Hepatocyte (in vitro differentiated cells): ENCODE measurements around the gene TNFRSF17. TPM values are rescaled to one million over a fixed set of nuclear protein-coding genes. Genes with fewer than 3 reads are reported as not detected.
A peak's percentile ranks its signal among the peaks of the same experiment; 100 is the strongest.

Experiments
- DNase-seq: peaks from one replicate; pipeline ENCODE4 v3.0.0-alpha.2; 2016; ENCODE audit warnings: low spot score
- H2AFZ ChIP-seq: fragments of 200-600 bp; sonication (generic); 2 replicates; pipeline ENCODE4 v1.6.0; 2016; ENCODE audit warnings: antibody characterized with exemption, mild to moderate bottlenecking
- H3K27ac ChIP-seq: fragments of 200-600 bp; sonication (generic); 2 replicates; pipeline ENCODE4 v1.5.1; 2016; ENCODE audit warnings: mild to moderate bottlenecking
- H3K27me3 ChIP-seq: fragments of 200-600 bp; sonication (generic); 2 replicates; pipeline ENCODE4 v1.6.1; 2016
- H3K36me3 ChIP-seq: fragments of 200-600 bp; sonication (generic); replicated peaks from 2 replicates; pipeline ENCODE4 v1.5.1; 2016; ENCODE audit warnings: low read depth; ENCODE audit not compliant: insufficient read depth
- H3K4me1 ChIP-seq: fragments of 200-600 bp; sonication (generic); 2 replicates; pipeline ENCODE4 v1.5.1; 2016; ENCODE audit warnings: mild to moderate bottlenecking, moderate library complexity; ENCODE audit not compliant: insufficient read depth
- H3K4me2 ChIP-seq: fragments of 200-600 bp; sonication (generic); 2 replicates; pipeline ENCODE4 v1.6.0; 2016
- H3K4me3 ChIP-seq: fragments of 200-600 bp; sonication (generic); 2 replicates; pipeline ENCODE4 v1.5.1; 2016; ENCODE audit warnings: mild to moderate bottlenecking
- H3K79me2 ChIP-seq: fragments of 200-600 bp; sonication (generic); 2 replicates; pipeline ENCODE4 v1.6.0; 2017; ENCODE audit warnings: mild to moderate bottlenecking
- H3K9me2 ChIP-seq: fragments of 200-600 bp; sonication (generic); replicated peaks from 2 replicates; pipeline ENCODE4 v1.6.0; 2017; ENCODE audit warnings: mild to moderate bottlenecking; ENCODE audit not compliant: insufficient read depth
- H3K9me3 ChIP-seq: fragments of 200-600 bp; sonication (generic); 2 replicates; pipeline ENCODE4 v1.5.1; 2016; ENCODE audit warnings: low read depth, mild to moderate bottlenecking
- H4K20me1 ChIP-seq: fragments of 200-600 bp; sonication (generic); 2 replicates; pipeline ENCODE4 v1.6.0; 2016; ENCODE audit warnings: mild to moderate bottlenecking; ENCODE audit not compliant: insufficient read depth, poor library complexity, severe bottlenecking
- EZH2 ChIP-seq: fragments of 200-600 bp; sonication (generic); IDR thresholded peaks from 2 replicates; pipeline ENCODE4 v1.6.1; 2016; ENCODE audit warnings: antibody characterized with exemption, mild to moderate bottlenecking, borderline replicate concordance
- EZH2phosphoT487 ChIP-seq: fragments of 200-600 bp; sonication (generic); IDR thresholded peaks from one replicate; pipeline ENCODE4 v1.6.1; 2018; ENCODE audit warnings: antibody characterized with exemption, mild to moderate bottlenecking, low read depth, moderate library complexity; ENCODE audit not compliant: unreplicated experiment, severe bottlenecking
- WGBS: methylation state at CpG from one replicate; pipeline ENCODE4 v1.1.6; 2016; ENCODE audit warnings: low lambda C conversion rate; ENCODE audit errors: missing lambda C conversion rate; 5-methylcytosine and 5-hydroxymethylcytosine counted together
- polyA plus RNA-seq: library from polyadenylated mRNA; unstranded; fragments of >200 nt; fragmentation: Nextera tagmentation; extraction: Ambion mirVana; gene quantifications from 2 replicates; pipeline ENCODE4 v1.2.1, GENCODE V29; 2016
- total RNA-seq: library from RNA; depleted of rRNA; stranded (reverse); fragments of >200 nt; gene quantifications from 2 replicates; pipeline ENCODE4 v1.2.3, GENCODE V29; 2014
- TF ChIP-seq, protein P1 (sequence below): fragments of 200-600 bp; sonication (generic); IDR thresholded peaks from 2 replicates; pipeline ENCODE4 v1.5.1; 2016; ENCODE audit warnings: antibody characterized with exemption, mild to moderate bottlenecking; ENCODE audit not compliant: poor library complexity

Gene TNFRSF17
- total and polyA plus RNA-seq, 2 experiments from 2014 or later, result not detected

DNA sequence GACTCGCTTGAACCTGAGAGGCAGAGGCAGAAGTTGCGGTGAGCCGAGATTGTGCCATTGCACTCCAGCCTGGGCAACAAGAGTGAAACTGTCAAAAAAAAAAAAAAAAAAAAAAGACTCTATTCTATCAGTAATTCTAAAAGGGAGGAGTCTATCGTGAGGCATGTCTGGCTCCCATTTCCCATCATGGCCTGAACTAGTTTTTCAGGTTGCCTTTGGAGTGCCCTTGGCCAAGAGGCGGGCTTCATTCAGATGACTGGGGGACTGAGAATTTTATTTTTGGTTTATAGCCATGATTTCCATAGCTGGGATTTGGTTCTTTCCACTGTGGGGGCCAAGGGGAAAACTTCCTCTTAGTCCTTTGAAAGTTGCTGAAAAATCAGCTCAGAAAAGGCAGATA, 8.1 kb downstream of the TNFRSF17 start:
- no peaks in the 10 kb centered on the region for H3K36me3 ChIP-seq
- H2AFZ ChIP-seq, result no peak overlapping the region
- peaks cover 19% of the 10 kb centered on the region for H3K79me2 ChIP-seq
- H3K27me3 ChIP-seq, result no peaks in the 10 kb centered on the region
- 93% methylated on average over 5 of the region's 5 CpGs for WGBS
- no peaks in the 10 kb centered on the region for H3K9me3 ChIP-seq
- no peak for DNase-seq
- H3K27ac ChIP-seq, result no peak overlapping the region
- H3K9me2 ChIP-seq, result no peaks in the 10 kb centered on the region
- no peaks in the 10 kb centered on the region for H4K20me1 ChIP-seq
- H3K4me1 ChIP-seq, result peaks cover 4% of the 10 kb centered on the region
- no peak overlapping the region for H3K4me3 ChIP-seq
- no peak overlapping the region for H3K4me2 ChIP-seq
- TF ChIP-seq, protein P1, sequence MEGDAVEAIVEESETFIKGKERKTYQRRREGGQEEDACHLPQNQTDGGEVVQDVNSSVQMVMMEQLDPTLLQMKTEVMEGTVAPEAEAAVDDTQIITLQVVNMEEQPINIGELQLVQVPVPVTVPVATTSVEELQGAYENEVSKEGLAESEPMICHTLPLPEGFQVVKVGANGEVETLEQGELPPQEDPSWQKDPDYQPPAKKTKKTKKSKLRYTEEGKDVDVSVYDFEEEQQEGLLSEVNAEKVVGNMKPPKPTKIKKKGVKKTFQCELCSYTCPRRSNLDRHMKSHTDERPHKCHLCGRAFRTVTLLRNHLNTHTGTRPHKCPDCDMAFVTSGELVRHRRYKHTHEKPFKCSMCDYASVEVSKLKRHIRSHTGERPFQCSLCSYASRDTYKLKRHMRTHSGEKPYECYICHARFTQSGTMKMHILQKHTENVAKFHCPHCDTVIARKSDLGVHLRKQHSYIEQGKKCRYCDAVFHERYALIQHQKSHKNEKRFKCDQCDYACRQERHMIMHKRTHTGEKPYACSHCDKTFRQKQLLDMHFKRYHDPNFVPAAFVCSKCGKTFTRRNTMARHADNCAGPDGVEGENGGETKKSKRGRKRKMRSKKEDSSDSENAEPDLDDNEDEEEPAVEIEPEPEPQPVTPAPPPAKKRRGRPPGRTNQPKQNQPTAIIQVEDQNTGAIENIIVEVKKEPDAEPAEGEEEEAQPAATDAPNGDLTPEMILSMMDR, result no peak
- TF ChIP-seq EZH2phosphoT487 (no peak), EZH2 (no peak)

DNA sequence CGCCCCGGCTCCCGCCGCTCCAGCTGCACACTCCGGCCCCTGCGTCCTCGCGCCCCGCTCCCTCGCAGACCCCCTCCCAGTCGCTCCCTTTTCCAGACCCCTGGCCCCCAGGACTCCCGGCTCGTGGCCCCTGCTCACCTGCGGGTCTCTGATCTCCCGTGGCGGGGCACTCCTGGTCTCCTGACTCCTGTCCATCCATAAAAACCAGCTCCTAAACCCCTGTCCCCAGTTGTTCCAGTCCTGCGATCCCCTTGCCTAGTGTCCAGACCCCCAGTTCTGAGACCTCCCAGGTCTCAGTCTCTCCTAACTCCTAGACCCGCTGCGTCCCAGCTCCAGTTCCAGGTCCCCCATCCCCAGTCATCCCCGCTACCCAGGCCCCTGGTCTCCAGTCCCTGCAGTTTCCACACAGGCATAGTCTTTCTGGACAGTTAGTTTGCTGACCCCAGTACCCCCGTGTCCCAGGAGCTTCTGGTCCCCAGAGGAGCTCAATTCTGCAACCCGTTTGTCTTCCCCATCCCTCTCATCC, 11.9 kb downstream of the TNFRSF17 start:
- peak overlapping the region; percentile 86 for H3K4me3 ChIP-seq
- peak overlapping the region; percentile 37 for H3K27ac ChIP-seq
- H3K4me1 ChIP-seq, result peaks cover 4% of the 10 kb centered on the region
- no peaks in the 10 kb centered on the region for H3K9me3 ChIP-seq
- peak overlapping the region; percentile 99 for H3K4me2 ChIP-seq
- no peaks in the 10 kb centered on the region for H3K36me3 ChIP-seq
- no peaks in the 10 kb centered on the region for H4K20me1 ChIP-seq
- TF ChIP-seq, protein P1, result no peak
- TF ChIP-seq EZH2phosphoT487 (no peak), EZH2 (no peak)
- 6% methylated on average over 6 of the region's 22 CpGs for WGBS
- DNase-seq, result no peak
- H3K79me2 ChIP-seq, result peaks cover 45% of the 10 kb centered on the region
- no peaks in the 10 kb centered on the region for H3K27me3 ChIP-seq
- peak overlapping the region; percentile 91 for H2AFZ ChIP-seq
- H3K9me2 ChIP-seq, result no peaks in the 10 kb centered on the region

DNA sequence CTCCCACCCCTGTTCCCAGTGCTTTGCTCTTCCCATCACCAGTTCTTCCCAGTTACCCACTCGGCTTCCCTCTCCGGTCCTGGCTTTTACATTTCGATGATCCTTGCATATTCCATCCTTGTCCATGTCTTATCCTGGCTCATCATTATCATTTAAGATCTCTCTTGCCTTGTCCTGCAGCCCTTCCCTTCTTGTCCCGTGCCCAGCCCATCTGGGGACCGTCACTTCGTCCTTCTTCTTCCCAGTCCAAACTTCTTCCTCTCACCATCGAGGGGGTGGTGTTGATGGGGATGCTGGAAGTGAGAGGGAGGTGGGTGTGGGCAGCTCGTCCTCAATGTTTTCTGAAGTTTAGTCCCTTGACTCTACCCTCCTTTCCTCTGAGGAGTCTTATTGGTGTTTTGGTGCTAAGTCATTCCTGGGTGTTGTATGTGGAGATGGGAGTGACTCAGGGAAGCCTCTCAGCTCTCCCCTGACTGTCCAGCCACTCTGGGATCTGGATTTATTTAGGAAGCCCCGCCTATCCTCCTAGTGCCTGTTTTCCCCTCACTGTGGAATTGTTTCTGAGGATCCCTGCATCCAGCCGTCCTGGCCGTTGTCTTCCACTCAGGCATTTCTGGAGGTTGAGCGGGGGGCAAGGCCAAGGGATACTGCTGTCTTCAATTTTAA, 12.5 kb downstream of the TNFRSF17 start:
- Histone ChIP-seq H2AFZ (peak overlapping the region; percentile 91), H3K27me3 (no peaks in the 10 kb centered on the region), H3K4me2 (peak overlapping the region; percentile 99), H3K9me3 (no peaks in the 10 kb centered on the region), H4K20me1 (no peaks in the 10 kb centered on the region), H3K9me2 (no peaks in the 10 kb centered on the region), H3K79me2 (peaks cover 46% of the 10 kb centered on the region), H3K27ac (peak overlapping the region; percentile 37), H3K36me3 (no peaks in the 10 kb centered on the region), H3K4me3 (peak overlapping the region; percentile 86), H3K4me1 (peaks cover 4% of the 10 kb centered on the region)
- WGBS, result 39% methylated on average over 12 of the region's 12 CpGs
- DNase-seq, result peak; percentile 27
- TF ChIP-seq EZH2phosphoT487 (no peak), EZH2 (no peak)
- TF ChIP-seq, protein P1, result no peak
